RWPE2 (cell line): ENCODE measurements around the gene PEPD.

Experiments used
- ATAC-seq: fragments of 200-7000 bp; cut with Tn5 transposase; 3 replicates; pipeline ENCODE4 v1.9.1; 2021; ENCODE audit warnings: low read depth
- DNase-seq: peaks from one replicate; pipeline ENCODE4 v3.0.0-alpha.2; 2020; ENCODE audit warnings: low spot score
- H3K27ac ChIP-seq: fragments of 450-650 bp; 2 replicates; pipeline ENCODE4 v1.5.1; 2017; ENCODE audit warnings: mild to moderate bottlenecking; ENCODE audit not compliant: poor library complexity, severe bottlenecking
- H3K27me3 ChIP-seq: fragments of 250-450 bp; sonication (Bioruptor Pico); 2 replicates; pipeline ENCODE4 v1.5.1; 2021; ENCODE audit warnings: mild to moderate bottlenecking, moderate library complexity; ENCODE audit not compliant: insufficient read depth, poor library complexity, severe bottlenecking
- H3K36me3 ChIP-seq: fragments of 250-450 bp; sonication (Bioruptor Pico); 2 replicates; pipeline ENCODE4 v1.5.1; 2020; ENCODE audit warnings: low read depth, mild to moderate bottlenecking, moderate library complexity
- H3K4me1 ChIP-seq: fragments of 250-450 bp; sonication (Bioruptor Pico); 2 replicates; pipeline ENCODE4 v1.5.1; 2021; ENCODE audit warnings: mild to moderate bottlenecking, moderate library complexity; ENCODE audit not compliant: insufficient read depth, poor library complexity, severe bottlenecking
- H3K4me3 ChIP-seq: fragments of 250-450 bp; sonication (Bioruptor Pico); 2 replicates; pipeline ENCODE4 v1.5.1; 2021; ENCODE audit warnings: mild to moderate bottlenecking, moderate library complexity; ENCODE audit not compliant: severe bottlenecking
- H3K9me3 ChIP-seq: fragments of 250-450 bp; sonication (Bioruptor Pico); 2 replicates; pipeline ENCODE4 v1.5.1; 2021; ENCODE audit warnings: mild to moderate bottlenecking, moderate library complexity; ENCODE audit not compliant: severe bottlenecking
- CTCF ChIP-seq: fragments of 450-650 bp; IDR thresholded peaks from one replicate; pipeline ENCODE4 v1.5.1; 2017; ENCODE audit warnings: mild to moderate bottlenecking, moderate library complexity; ENCODE audit not compliant: poor library complexity, severe bottlenecking

PEPD gene

GRCh38 chr19:33519416-33519815 is 2.2 kb downstream of the PEPD start:
- Histone ChIP-seq H3K27me3 (no peaks in the 10 kb centered on the region), H3K36me3 (no peaks in the 10 kb centered on the region), H3K27ac (no peak overlapping the region), H3K4me3 (no peak overlapping the region), H3K4me1 (no peaks in the 10 kb centered on the region), H3K9me3 (no peaks in the 10 kb centered on the region)
- TF ChIP-seq CTCF, result no peak
- DNase-seq, result no peak
- ATAC-seq, result no peak

GRCh38 chr19:33518541-33518940 is 3.0 kb downstream of the PEPD start:
- H3K4me1 ChIP-seq, result no peaks in the 10 kb centered on the region
- DNase-seq (no peak), ATAC-seq (no peak)
- no peak overlapping the region for H3K4me3 ChIP-seq
- no peaks in the 10 kb centered on the region for H3K27me3 ChIP-seq
- no peaks in the 10 kb centered on the region for H3K9me3 ChIP-seq
- no peaks in the 10 kb centered on the region for H3K36me3 ChIP-seq
- no peak for TF ChIP-seq CTCF
- H3K27ac ChIP-seq, result no peak overlapping the region

GRCh38 chr19:33517922-33518321 is 3.7 kb downstream of the PEPD start:
- no peaks in the 10 kb centered on the region for H3K27me3 ChIP-seq
- no peaks in the 10 kb centered on the region for H3K9me3 ChIP-seq
- no peak overlapping the region for H3K4me3 ChIP-seq
- no peaks in the 10 kb centered on the region for H3K36me3 ChIP-seq
- ATAC-seq (no peak), DNase-seq (no peak)
- no peaks in the 10 kb centered on the region for H3K4me1 ChIP-seq
- H3K27ac ChIP-seq, result no peak overlapping the region
- TF ChIP-seq CTCF, result no peak

GRCh38 chr19:33515921-33516320 is 5.7 kb downstream of the PEPD start:
- no peak for TF ChIP-seq CTCF
- Histone ChIP-seq H3K9me3 (no peaks in the 10 kb centered on the region), H3K4me3 (no peak overlapping the region)

GRCh38 chr19:33514885-33515551 is 6.6 kb downstream of the PEPD start:
- no peak for TF ChIP-seq CTCF
- Histone ChIP-seq H3K4me3 (no peak overlapping the region), H3K36me3 (no peaks in the 10 kb centered on the region), H3K4me1 (no peaks in the 10 kb centered on the region), H3K27ac (no peak overlapping the region), H3K9me3 (no peaks in the 10 kb centered on the region), H3K27me3 (no peaks in the 10 kb centered on the region)
- ATAC-seq, result no peak
- no peak for DNase-seq

More at GRCh38 chr19:33515921-33516320, 5.7 kb downstream of the PEPD start:
- Histone ChIP-seq H3K36me3 (no peaks in the 10 kb centered on the region), H3K27me3 (no peaks in the 10 kb centered on the region), H3K4me1 (no peaks in the 10 kb centered on the region), H3K27ac (no peak overlapping the region)
- no peak for ATAC-seq
- no peak for DNase-seq
